Retina (tissue), 1 donor: Measurements from ENCODE around the gene ESRRA.
A peak's percentile ranks its signal among the peaks of the same experiment; 100 is the strongest.

ENCODE experiments used
- DNase-seq: peaks from one replicate; pipeline ENCODE4 v3.0.0-alpha.2; 2016

Gene ESRRA

GRCh38 chr11:64275031-64275800 is 30.1 kb upstream of the ESRRA start:
- DNase-seq: no peak

GRCh38 chr11:64275841-64276240 is 29.5 kb upstream of the ESRRA start:
- no peak for DNase-seq

DNA sequence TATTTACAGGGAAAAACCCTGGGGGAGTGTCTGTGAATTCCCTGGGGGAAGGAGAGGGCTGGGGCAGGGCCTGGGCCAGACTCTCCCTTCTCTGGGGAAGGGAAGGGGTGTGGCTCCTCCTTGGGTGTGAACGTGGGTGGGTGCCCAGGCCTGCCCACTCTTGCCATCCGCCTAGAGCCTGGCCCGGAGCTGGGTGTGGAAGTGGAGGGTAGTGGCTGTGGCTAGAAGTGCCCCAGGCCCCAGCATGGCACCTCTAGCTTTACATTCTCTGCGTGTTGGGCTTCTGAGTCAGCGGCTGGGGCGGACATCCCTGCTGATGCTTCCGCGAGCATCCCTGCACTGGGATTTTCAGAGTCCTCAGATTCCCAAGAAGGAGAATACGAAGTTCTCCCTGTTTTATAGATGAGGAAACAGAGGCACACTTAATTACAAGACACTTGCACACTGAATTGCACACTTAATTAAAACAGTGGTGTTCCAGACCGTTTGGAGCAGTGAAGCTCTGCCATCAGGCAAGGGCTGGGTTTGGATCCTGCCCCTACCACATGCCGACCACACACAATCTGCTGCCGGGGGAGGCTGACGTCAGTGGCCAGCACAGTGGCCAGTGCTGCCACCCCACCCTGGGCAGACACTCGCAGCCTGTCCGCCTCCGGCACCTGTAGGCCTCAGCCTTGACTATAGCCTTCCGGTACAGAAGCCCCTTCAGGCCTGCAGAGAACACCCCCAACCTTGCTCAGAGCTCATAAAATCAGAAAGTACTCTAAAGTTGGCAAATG is 28.5 kb upstream of the ESRRA start:
- no peak for DNase-seq

DNA sequence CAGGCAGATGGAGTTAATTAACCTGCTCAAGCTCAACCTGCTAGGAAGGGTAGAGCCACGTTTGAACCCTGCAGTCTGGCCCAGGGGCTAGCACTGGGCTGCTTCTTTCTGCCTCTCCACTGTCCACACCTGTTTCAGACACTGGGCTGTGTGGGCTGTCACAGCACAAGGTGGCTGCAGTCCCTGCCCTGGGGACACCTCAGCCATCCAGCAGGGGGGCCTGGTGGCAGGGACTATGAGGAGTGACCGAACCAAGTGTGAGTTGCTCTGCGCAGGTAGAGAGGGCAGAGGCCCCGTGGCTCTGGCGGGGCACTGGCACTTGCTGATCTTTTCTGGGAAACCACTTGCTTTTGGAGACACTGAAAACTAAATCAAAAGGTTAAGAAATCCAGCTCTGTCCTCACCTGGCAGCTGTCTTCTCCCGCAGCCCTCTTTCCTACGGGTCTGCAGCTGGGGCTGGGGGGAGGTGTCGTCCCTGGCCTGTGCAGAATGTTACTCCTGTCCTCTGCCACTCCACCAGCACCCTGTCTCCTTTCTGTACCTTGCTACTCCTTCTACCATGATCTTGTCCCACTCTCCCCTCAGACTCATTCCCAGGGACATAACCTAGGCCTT is 26.6 kb upstream of the ESRRA start:
- no peak for DNase-seq

GRCh38 chr11:64281957-64282770 is 23.2 kb upstream of the ESRRA start:
- no peak for DNase-seq

DNA sequence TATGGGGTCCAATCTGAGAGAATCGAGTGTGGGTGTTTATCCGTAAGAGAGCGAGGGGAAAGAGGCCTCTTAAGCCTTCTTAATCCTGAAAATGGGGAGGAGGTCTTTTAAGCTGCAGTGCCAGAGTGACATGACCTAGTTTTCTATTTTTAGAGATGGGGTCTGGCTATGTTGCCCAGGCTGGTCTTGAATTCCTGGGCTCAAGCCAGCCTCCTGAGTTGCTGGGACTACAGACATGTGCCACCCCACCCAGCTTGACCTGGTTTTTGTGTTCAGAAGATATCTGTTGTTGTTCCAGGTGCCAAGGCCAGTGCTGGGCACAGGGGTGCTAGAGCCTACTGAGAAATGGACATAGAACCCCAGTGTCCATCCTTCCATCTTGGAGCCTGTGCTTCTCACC is 22.2 kb upstream of the ESRRA start:
- no peak for DNase-seq

- DNase-seq: peak; percentile 97
Observed at GRCh38 chr11:64284048-64284961, 21.0 kb upstream of the ESRRA start, which contains the start of gene BAD. BAD (minus strand) TSS chr11:64284665; CDS start chr11:64284368, 297 bp downstream.

GRCh38 chr11:64284962-64285884 is 20.1 kb upstream of the ESRRA start, which contains the start of gene GPR137:
GPR137 (plus strand) TSS chr11:64285848; CDS start chr11:64286525, 677 bp downstream.
- peak; percentile 98 for DNase-seq

DNA sequence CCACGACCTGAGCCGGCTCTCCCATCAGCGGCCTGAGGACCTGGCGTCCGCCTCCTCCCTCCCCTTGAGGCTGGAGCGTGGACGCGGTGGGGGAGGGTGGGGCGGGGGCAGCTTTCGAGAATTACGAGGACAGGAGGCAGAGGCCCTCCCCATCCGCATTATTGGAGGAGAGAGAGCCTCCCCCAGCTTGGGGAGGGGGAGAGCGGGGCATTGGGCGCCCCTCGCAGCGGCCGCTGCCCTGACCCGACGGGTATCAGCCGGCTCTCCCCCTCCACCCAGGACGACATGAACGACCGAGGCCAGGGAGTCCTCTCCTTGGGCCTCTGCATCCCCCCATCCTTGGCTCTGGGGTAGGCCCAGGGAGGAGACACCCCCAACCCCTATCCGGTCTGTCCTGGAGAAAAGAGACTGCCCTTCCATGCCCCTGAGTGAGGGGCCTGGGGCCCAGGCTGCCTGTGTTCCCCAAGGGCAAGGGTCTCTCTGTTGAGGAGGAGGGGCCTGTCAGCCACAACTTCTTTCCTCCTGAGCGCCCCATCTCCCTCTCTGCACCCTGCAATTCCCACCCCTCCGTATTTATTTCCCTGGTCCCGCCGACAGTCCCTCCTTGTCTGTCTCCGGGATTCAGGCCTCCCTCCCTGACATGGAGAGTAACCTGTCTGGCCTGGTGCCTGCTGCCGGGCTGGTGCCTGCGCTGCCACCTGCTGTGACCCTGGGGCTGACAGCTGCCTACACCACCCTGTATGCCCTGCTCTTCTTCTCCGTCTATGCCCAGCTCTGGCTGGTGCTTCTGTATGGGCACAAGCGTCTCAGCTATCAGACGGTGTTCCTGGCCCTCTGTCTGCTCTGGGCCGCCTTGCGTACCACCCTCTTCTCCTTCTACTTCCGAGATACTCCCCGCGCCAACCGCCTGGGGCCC is 19.2 kb upstream of the ESRRA start:
- no peak for DNase-seq

- DNase-seq: no peak
Observed at GRCh38 chr11:64286801-64287159, 18.5 kb upstream of the ESRRA start.

DNA sequence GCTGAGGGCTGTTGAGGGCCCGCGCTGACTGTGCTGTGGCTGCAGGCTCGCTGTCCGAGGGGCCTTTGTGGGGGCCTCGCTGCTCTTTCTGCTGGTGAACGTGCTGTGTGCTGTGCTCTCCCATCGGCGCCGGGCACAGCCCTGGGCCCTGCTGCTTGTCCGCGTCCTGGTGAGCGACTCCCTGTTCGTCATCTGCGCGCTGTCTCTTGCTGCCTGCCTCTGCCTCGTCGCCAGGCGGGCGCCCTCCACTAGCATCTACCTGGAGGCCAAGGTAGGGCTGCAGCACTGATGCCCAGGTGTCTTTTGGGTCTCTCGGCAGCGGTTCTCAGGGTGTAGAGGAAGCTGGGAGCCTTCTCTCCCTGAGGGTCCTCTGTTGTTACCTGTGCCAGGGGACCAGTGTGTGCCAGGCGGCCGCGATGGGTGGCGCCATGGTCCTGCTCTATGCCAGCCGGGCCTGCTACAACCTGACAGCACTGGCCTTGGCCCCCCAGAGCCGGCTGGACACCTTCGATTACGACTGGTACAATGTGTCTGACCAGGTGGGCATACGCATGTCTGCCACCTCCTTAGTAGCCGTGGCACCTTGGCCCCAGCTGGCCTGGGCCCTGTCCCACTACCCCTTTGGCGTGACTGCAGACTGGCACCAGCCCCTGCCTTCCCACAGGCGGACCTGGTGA is 17.5 kb upstream of the ESRRA start:
- DNase-seq: no peak

DNA sequence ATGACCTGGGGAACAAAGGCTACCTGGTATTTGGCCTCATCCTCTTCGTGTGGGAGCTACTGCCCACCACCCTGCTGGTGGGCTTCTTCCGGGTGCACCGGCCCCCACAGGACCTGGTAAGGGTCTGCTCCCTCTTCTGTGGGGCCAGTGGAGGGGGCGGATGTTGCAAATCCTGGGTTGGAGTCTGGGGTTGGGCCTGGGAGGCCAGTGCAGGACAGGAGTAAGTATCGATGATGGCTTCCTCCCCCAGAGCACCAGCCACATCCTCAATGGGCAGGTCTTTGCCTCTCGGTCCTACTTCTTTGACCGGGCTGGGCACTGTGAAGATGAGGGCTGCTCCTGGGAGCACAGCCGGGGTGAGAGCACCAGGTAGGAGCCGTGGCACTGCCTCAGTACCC is 17.0 kb upstream of the ESRRA start:
- DNase-seq: no peak

GRCh38 chr11:64289002-64289564 is 16.2 kb upstream of the ESRRA start:
- no peak for DNase-seq

DNA sequence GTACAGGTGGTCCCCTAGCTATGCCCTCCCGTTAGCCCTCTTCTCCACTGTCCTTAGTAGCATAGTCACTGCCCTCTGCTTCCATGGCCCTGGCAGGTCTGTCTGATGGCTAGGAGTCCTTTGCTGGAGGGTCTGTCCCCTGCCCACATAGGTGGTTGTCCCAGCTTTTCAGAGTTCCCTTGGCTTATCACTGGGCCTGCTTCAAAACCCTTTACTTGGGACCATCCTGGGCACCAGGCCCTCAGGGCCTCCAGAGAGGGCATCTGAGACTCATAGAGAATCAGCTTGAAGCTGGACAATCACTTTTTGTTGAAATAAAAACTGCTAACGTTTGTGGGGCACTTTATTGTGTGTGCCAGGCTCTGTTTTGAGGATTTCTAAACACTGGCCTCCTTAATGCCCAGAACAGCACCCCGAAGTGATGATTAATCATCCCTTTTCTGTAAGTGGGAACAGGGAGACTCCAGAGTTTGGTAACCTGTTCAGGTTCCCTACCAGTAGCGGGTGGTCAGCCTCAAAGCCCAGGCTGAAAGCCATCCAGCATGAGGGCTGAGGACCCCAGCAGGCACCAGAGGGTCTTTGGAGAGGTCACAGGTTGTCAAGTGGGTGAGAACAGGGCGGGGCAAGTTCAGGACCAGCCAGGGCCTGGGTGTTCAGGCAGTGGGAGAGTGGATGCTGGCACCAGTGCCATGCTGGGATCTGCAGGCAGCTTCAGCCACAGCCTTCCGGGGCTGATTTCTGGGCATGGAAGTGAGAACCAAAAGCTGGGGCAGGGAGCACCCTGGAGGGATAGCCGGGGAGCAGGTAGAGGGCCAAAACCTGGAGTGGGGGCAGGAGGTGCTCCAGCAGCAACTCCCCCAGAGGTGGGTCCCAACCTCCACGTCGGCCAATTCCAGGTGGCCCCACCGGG is 14.7 kb upstream of the ESRRA start:
- DNase-seq: no peak

- DNase-seq: no peak
Observed at GRCh38 chr11:64291262-64291751, 14.0 kb upstream of the ESRRA start, which contains the start of gene KCNK4. KCNK4 (plus strand) TSS chr11:64291302; CDS start chr11:64293019, 1,717 bp downstream.

- DNase-seq: peak; percentile 61
Observed at GRCh38 chr11:64291752-64292459, 13.4 kb upstream of the ESRRA start.
